ENCODE data around the gene PRKRIP1. TPM values are rescaled to one million over a fixed set of nuclear protein-coding genes. Genes with fewer than 3 reads are reported as not detected.
"Not testable (repeated sequence)": the region's sequence is repeated elsewhere in the genome, so short reads cannot be mapped to it uniquely, and the experiment has no call there.

Gene PRKRIP1
- total RNA-seq, result 10 to 100 TPM; 24.8 to 97.3 (median 33.6) TPM

- DNase-seq, result peak; percentile 89
- WGBS, 2 donors (ENCODE audit: low coverage in 1 of 2), result 0% methylated on average over 5 to 35 of the region's 59 CpGs
Observed at GRCh38 chr7:102395873-102396709, at the start of gene PRKRIP1. Gene PRKRIP1, plus strand, starts transcription at chr7:102396363. Its CDS starts 49 bp downstream, at chr7:102396412.

GRCh38 chr7:102346983-102347382 lies 49.2 kb upstream of the PRKRIP1 start:
- H3K9me3 ChIP-seq; DNase-seq; H3K4me3 ChIP-seq; H3K27me3 ChIP-seq; H3K27ac ChIP-seq; H3K36me3 ChIP-seq; in situ Hi-C loops (cut with MboI; ENCODE audit: low pct_ligation_motif_present in 1 of 4, low pct_unique_long_range_greater_than_20kb in 1 of 4, low sequenced_read_pairs in 3 of 4); intact Hi-C loops (cut with DNase I; ENCODE audit: low total_unique reads); H3K4me1 ChIP-seq: not testable (repeated sequence)
- WGBS, 2 donors (ENCODE audit: low coverage in 1 of 2), result 81% methylated on average over 4 of the region's 6 CpGs; no CpG with 5 or more reads in 1 of the 2 donors

More at GRCh38 chr7:102395873-102396709, at the start of gene PRKRIP1:
- TF ChIP-seq POLR2A (IDR thresholded peaks at IDR 0.05) (peak; percentile 68), CTCF (IDR thresholded peaks at IDR 0.05) (no peak), POLR2AphosphoS5 (IDR thresholded peaks at IDR 0.05) (peak; percentile 62 to 79 (median 71)), EP300 (IDR thresholded peaks at IDR 0.05; ENCODE audit: low read depth) (no peak)
- peaks cover 4 to 20% (median 14%) of the 10 kb centered on the region in 4 donors for H3K4me1 ChIP-seq
- intact Hi-C loops (cut with DNase I; ENCODE audit: low total_unique reads) (no loop called here), in situ Hi-C loops (cut with MboI; ENCODE audit: low pct_ligation_motif_present in 1 of 4, low pct_unique_long_range_greater_than_20kb in 1 of 4, low sequenced_read_pairs in 3 of 4) (loop anchor here in 3 of 4 donors (10.0 to 25.0 kb wide), 2 partner anchors 111 to 859 kb away; partner anchors contain the start of gene SH2B2 (in 2 of the 3))
- no peaks in the 10 kb centered on the region for H3K9me3 ChIP-seq
- H3K27ac ChIP-seq, result peak within 1 kb of the TSS; percentile 79 to 95 (median 85)
- peak within 1 kb of the TSS; percentile 78 to 97 (median 84) for H3K4me3 ChIP-seq
- H3K27me3 ChIP-seq, result no peaks in the 10 kb centered on the region
- peaks cover 0 to 17% (median 2%) of the 10 kb centered on the region in 4 donors for H3K36me3 ChIP-seq

- H3K4me3 ChIP-seq; H3K27me3 ChIP-seq; H3K4me1 ChIP-seq; H3K36me3 ChIP-seq; DNase-seq; H3K27ac ChIP-seq; intact Hi-C loops (cut with DNase I; ENCODE audit: low total_unique reads); H3K9me3 ChIP-seq; in situ Hi-C loops (cut with MboI; ENCODE audit: low pct_ligation_motif_present in 1 of 4, low pct_unique_long_range_greater_than_20kb in 1 of 4, low sequenced_read_pairs in 3 of 4): not testable (repeated sequence)
- no CpG with 5 or more reads among the region's 6 CpGs for WGBS, 2 donors (ENCODE audit: low coverage in 1 of 2)
Observed at GRCh38 chr7:102356344-102356743, 39.8 kb upstream of the PRKRIP1 start, which contains the start of gene SPDYE6. Gene SPDYE6, minus strand, starts transcription at chr7:102356444. Its CDS starts 421 bp downstream, at chr7:102356023.

GRCh38 chr7:102363549-102364393 lies 32.4 kb upstream of the PRKRIP1 start:
- DNase-seq, result peak; percentile 96
- peak overlapping the region; percentile 88 to 98 (median 94) for H3K4me3 ChIP-seq
- H3K4me1 ChIP-seq; H3K27me3 ChIP-seq; in situ Hi-C loops (cut with MboI; ENCODE audit: low pct_ligation_motif_present in 1 of 4, low pct_unique_long_range_greater_than_20kb in 1 of 4, low sequenced_read_pairs in 3 of 4); H3K36me3 ChIP-seq; intact Hi-C loops (cut with DNase I; ENCODE audit: low total_unique reads); H3K9me3 ChIP-seq: not testable (repeated sequence)
- TF ChIP-seq POLR2AphosphoS5 (IDR thresholded peaks at IDR 0.05), result peak; percentile 82 to 96 (median 94)
- TF ChIP-seq POLR2A (IDR thresholded peaks at IDR 0.05), result peak; percentile 78
- peak in 3 of 5 experiments; percentile 16 to 39 (median 22) for TF ChIP-seq CTCF (IDR thresholded peaks at IDR 0.05)
- WGBS, 2 donors (ENCODE audit: low coverage in 1 of 2), result 0% methylated on average over 55 of the region's 76 CpGs; no CpG with 5 or more reads in 1 of the 2 donors
- peak overlapping the region; percentile 93 to 96 (median 96) for H3K27ac ChIP-seq

- H3K36me3 ChIP-seq; H3K27me3 ChIP-seq; intact Hi-C loops (cut with DNase I; ENCODE audit: low total_unique reads); in situ Hi-C loops (cut with MboI; ENCODE audit: low pct_ligation_motif_present in 1 of 4, low pct_unique_long_range_greater_than_20kb in 1 of 4, low sequenced_read_pairs in 3 of 4); H3K9me3 ChIP-seq; H3K4me1 ChIP-seq: not testable (repeated sequence)
- WGBS, 2 donors (ENCODE audit: low coverage in 1 of 2), result 1% methylated on average over 20 of the region's 20 CpGs; no CpG with 5 or more reads in 1 of the 2 donors
- Histone ChIP-seq H3K4me3 (peak overlapping the region; percentile 88 to 98 (median 94)), H3K27ac (peak overlapping the region; percentile 93 to 96 (median 96))
- peak; percentile 12 for DNase-seq
Observed at GRCh38 chr7:102364394-102364886, 31.7 kb upstream of the PRKRIP1 start.

- H3K36me3 ChIP-seq; H3K4me1 ChIP-seq; H3K9me3 ChIP-seq; H3K27me3 ChIP-seq; H3K27ac ChIP-seq; DNase-seq; H3K4me3 ChIP-seq; intact Hi-C loops (cut with DNase I; ENCODE audit: low total_unique reads); in situ Hi-C loops (cut with MboI; ENCODE audit: low pct_ligation_motif_present in 1 of 4, low pct_unique_long_range_greater_than_20kb in 1 of 4, low sequenced_read_pairs in 3 of 4): not testable (repeated sequence)
- WGBS, 2 donors (ENCODE audit: low coverage in 1 of 2), result 63 to 76% methylated on average over 3 to 7 of the region's 7 CpGs
Observed at GRCh38 chr7:102365390-102365789, 30.8 kb upstream of the PRKRIP1 start.

GRCh38 chr7:102370038-102370437 lies 26.1 kb upstream of the PRKRIP1 start:
- H3K4me3 ChIP-seq; H3K36me3 ChIP-seq; intact Hi-C loops (cut with DNase I; ENCODE audit: low total_unique reads); H3K27ac ChIP-seq; DNase-seq; H3K9me3 ChIP-seq; H3K27me3 ChIP-seq; H3K4me1 ChIP-seq; in situ Hi-C loops (cut with MboI; ENCODE audit: low pct_ligation_motif_present in 1 of 4, low pct_unique_long_range_greater_than_20kb in 1 of 4, low sequenced_read_pairs in 3 of 4): not testable (repeated sequence)

GRCh38 chr7:102372796-102373195 lies 23.4 kb upstream of the PRKRIP1 start:
- intact Hi-C loops (cut with DNase I; ENCODE audit: low total_unique reads); in situ Hi-C loops (cut with MboI; ENCODE audit: low pct_ligation_motif_present in 1 of 4, low pct_unique_long_range_greater_than_20kb in 1 of 4, low sequenced_read_pairs in 3 of 4); H3K27ac ChIP-seq; H3K27me3 ChIP-seq; H3K9me3 ChIP-seq; DNase-seq; H3K4me3 ChIP-seq; H3K36me3 ChIP-seq; H3K4me1 ChIP-seq: not testable (repeated sequence)
- WGBS, 2 donors (ENCODE audit: low coverage in 1 of 2), result 87 to 92% methylated on average over 2 of the region's 2 CpGs
